ENCODE results near the gene DCANP1. TPM values are rescaled to one million over a fixed set of nuclear protein-coding genes. Genes with fewer than 3 reads are reported as not detected.

DCANP1 gene
- total and polyA plus RNA-seq, 9 of the 15 experiments (the other 6 are each of a cell fraction or from before 2014, with no cell fraction given), result not detected

DNA sequence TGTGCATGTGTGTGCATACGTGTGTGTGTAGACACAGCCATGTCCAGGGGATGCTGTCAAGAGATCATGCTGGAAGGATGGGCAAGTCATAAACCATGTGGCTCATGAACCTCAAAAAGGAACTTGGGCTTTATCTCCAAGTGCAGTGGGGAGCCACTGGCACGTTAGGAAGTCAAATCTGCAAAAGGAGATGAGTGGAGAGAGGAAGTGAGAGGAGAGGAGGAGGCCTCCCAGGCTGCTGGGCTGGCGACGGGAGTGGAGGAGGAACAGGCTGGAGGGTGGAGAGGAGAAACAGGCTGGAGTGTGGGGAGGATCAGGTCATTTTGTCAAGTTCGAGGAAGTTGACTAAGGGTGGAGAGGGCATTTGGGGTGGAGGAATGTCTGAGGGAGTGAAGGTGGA lies 34.2 kb upstream of the DCANP1 start (continued):
- TF ChIP-seq, protein P1, sequence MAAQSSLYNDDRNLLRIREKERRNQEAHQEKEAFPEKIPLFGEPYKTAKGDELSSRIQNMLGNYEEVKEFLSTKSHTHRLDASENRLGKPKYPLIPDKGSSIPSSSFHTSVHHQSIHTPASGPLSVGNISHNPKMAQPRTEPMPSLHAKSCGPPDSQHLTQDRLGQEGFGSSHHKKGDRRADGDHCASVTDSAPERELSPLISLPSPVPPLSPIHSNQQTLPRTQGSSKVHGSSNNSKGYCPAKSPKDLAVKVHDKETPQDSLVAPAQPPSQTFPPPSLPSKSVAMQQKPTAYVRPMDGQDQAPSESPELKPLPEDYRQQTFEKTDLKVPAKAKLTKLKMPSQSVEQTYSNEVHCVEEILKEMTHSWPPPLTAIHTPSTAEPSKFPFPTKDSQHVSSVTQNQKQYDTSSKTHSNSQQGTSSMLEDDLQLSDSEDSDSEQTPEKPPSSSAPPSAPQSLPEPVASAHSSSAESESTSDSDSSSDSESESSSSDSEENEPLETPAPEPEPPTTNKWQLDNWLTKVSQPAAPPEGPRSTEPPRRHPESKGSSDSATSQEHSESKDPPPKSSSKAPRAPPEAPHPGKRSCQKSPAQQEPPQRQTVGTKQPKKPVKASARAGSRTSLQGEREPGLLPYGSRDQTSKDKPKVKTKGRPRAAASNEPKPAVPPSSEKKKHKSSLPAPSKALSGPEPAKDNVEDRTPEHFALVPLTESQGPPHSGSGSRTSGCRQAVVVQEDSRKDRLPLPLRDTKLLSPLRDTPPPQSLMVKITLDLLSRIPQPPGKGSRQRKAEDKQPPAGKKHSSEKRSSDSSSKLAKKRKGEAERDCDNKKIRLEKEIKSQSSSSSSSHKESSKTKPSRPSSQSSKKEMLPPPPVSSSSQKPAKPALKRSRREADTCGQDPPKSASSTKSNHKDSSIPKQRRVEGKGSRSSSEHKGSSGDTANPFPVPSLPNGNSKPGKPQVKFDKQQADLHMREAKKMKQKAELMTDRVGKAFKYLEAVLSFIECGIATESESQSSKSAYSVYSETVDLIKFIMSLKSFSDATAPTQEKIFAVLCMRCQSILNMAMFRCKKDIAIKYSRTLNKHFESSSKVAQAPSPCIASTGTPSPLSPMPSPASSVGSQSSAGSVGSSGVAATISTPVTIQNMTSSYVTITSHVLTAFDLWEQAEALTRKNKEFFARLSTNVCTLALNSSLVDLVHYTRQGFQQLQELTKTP (IDR thresholded peaks at IDR 0.05; ENCODE audit: low read depth in 1 of 2, partially characterized antibody in 2 of 2), result no peak
- TF ChIP-seq EP400 (IDR thresholded peaks at IDR 0.05) (peak; percentile 32; the same call in 1 of the 2 replicates), KHSRP (IDR thresholded peaks at IDR 0.05) (no peak), FOXK2 (conservative IDR thresholded peaks at IDR 0.05 in 1 of 2, IDR thresholded peaks at IDR 0.05 in 1 of 2; ENCODE audit: low read depth in 2 of 2) (0 out of 4 replicates have a peak, but pooled peaks of 1 of the 2 experiments have one; percentile 13), ZNF507 (tag; conservative IDR thresholded peaks at IDR 0.05) (no peak), IFI16 (CRISPR knock-in tag; IDR thresholded peaks at IDR 0.05) (no peak), CSDE1 (IDR thresholded peaks at IDR 0.05) (no peak), BRD4 (IDR thresholded peaks at IDR 0.05) (no peak), ZNF24 (IDR thresholded peaks at IDR 0.05) (no peak), ZNF764 (CRISPR knock-in tag; IDR thresholded peaks at IDR 0.05; ENCODE audit: low read depth) (no peak), ZEB2 (IDR thresholded peaks at IDR 0.05) (no peak; the same call in 1 of the 2 replicates), CC2D1A (IDR thresholded peaks at IDR 0.05) (peak; percentile 30; the same call in 1 of the 2 replicates), TAF15 (IDR thresholded peaks at IDR 0.05; ENCODE audit: low read depth, low read length) (no peak), MED1 (CRISPR knock-in tag; IDR thresholded peaks at IDR 0.05; ENCODE audit: borderline replicate concordance) (no peak), SRSF9 (IDR thresholded peaks at IDR 0.05; ENCODE audit: borderline replicate concordance, low read depth, low read length) (no peak), PRMT5 (CRISPR knock-in tag; IDR thresholded peaks at IDR 0.05) (no peak), SMC3 (conservative IDR thresholded peaks at IDR 0.05; ENCODE audit: insufficient read depth, low read depth, low read length) (no peak), NEUROD1 (IDR thresholded peaks at IDR 0.05; ENCODE audit: borderline replicate concordance, low read depth, low read length, partially characterized antibody) (no peak)
- TF ChIP-seq, protein P2, sequence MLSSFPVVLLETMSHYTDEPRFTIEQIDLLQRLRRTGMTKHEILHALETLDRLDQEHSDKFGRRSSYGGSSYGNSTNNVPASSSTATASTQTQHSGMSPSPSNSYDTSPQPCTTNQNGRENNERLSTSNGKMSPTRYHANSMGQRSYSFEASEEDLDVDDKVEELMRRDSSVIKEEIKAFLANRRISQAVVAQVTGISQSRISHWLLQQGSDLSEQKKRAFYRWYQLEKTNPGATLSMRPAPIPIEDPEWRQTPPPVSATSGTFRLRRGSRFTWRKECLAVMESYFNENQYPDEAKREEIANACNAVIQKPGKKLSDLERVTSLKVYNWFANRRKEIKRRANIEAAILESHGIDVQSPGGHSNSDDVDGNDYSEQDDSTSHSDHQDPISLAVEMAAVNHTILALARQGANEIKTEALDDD (IDR thresholded peaks at IDR 0.05), result no peak
- TF ChIP-seq, protein P3, sequence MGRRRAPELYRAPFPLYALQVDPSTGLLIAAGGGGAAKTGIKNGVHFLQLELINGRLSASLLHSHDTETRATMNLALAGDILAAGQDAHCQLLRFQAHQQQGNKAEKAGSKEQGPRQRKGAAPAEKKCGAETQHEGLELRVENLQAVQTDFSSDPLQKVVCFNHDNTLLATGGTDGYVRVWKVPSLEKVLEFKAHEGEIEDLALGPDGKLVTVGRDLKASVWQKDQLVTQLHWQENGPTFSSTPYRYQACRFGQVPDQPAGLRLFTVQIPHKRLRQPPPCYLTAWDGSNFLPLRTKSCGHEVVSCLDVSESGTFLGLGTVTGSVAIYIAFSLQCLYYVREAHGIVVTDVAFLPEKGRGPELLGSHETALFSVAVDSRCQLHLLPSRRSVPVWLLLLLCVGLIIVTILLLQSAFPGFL (CRISPR knock-in tag; IDR thresholded peaks at IDR 0.05), result no peak
- TF ChIP-seq, protein P4, sequence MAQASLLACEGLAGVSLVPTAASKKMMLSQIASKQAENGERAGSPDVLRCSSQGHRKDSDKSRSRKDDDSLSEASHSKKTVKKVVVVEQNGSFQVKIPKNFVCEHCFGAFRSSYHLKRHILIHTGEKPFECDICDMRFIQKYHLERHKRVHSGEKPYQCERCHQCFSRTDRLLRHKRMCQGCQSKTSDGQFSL (CRISPR knock-in tag; IDR thresholded peaks at IDR 0.05), result no peak
- TF ChIP-seq, protein P4 (tag; IDR thresholded peaks at IDR 0.05), result no peak
- TF ChIP-seq, protein P5, sequence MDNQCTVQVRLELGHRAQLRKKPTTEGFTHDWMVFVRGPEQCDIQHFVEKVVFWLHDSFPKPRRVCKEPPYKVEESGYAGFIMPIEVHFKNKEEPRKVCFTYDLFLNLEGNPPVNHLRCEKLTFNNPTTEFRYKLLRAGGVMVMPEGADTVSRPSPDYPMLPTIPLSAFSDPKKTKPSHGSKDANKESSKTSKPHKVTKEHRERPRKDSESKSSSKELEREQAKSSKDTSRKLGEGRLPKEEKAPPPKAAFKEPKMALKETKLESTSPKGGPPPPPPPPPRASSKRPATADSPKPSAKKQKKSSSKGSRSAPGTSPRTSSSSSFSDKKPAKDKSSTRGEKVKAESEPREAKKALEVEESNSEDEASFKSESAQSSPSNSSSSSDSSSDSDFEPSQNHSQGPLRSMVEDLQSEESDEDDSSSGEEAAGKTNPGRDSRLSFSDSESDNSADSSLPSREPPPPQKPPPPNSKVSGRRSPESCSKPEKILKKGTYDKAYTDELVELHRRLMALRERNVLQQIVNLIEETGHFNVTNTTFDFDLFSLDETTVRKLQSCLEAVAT (IDR thresholded peaks at IDR 0.05), result no peak; a peak in 1 of 4 replicates
